AG08395 (cell line): ENCODE measurements around the gene OGT.

ENCODE experiments used
- DNase-seq: peaks from one replicate; pipeline ENCODE4 v3.0.0; 2012; ENCODE audit warnings: mixed read lengths, low spot score

The OGT gene

GRCh38 chrX:71622576-71623450 is 89.9 kb downstream of the OGT start:
- DNase-seq, result peak; percentile 86

- DNase-seq, result no peak
Observed at GRCh38 chrX:71623714-71624113, 90.8 kb downstream of the OGT start.

DNA sequence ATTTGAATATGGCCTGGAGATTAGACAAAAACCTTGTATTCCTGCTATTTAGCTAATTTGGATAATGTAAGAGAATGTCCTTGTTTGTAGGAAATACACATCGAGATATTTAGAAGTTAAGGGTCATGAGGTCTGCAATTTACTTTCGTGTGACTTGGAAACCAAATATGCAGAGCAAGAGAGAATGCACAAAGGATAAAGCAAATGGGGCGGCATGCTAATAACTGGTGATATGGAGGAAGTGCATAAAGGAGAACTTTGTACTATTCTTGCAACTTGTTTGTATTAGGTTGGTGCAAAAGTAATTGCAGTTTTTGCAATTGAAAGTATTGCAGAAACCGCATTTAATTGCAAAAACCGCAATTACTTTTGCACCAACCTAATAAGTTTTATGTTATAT is 92.6 kb downstream of the OGT start:
- DNase-seq, result no peak
